Frontal cortex (tissue), 4 donors: ENCODE results near the gene ZFP36L1. TPM values are rescaled to one million over a fixed set of nuclear protein-coding genes. Genes with fewer than 3 reads are reported as not detected.

Source experiments
- DNase-seq, 2 donors: peaks; one replicate each; pipeline ENCODE4 v3.0.0; 2012; ENCODE audit warnings: low spot score in 2 of 2
- FAIRE-seq: peaks from 2 replicates; lab custom pipeline; 2012; peaks lifted over from hg19 to GRCh38; lab: Jason Lieb, UNC
- total RNA-seq: library from RNA; depleted of rRNA; stranded (reverse); fragments of >200 nt; gene quantifications from one replicate; pipeline ENCODE4 v1.2.3, GENCODE V29; 2014
- donor health status: control.
- donor health status: control.
- donor health status: control.

The ZFP36L1 gene
- total RNA-seq, 1 donor from 2014 or later: 4.1 TPM

DNA sequence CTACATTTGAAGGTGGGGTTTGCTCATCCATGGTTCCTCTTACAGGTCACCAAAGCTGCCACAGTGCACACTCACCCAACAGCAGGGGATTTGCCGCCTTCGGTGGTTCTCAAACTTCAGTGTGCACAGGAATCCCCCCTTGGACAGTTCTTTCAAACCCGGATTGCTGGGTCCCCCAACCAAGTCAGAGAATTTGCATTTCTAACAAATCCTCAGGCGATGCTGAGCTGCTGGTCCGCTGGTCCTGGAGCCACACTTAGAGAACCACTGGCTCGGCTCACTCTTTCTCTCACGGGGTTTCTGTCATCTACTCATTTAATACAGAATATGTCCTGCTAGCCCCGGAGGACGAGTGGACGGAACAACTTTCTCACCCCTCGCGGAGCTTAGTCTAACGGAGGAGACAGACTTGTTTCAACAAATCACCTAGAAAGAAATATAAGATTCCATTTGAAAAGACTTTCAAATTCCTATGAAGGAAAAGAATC lies 24.1 kb upstream of the ZFP36L1 start:
- no peak for FAIRE-seq
- no peak for DNase-seq

DNA sequence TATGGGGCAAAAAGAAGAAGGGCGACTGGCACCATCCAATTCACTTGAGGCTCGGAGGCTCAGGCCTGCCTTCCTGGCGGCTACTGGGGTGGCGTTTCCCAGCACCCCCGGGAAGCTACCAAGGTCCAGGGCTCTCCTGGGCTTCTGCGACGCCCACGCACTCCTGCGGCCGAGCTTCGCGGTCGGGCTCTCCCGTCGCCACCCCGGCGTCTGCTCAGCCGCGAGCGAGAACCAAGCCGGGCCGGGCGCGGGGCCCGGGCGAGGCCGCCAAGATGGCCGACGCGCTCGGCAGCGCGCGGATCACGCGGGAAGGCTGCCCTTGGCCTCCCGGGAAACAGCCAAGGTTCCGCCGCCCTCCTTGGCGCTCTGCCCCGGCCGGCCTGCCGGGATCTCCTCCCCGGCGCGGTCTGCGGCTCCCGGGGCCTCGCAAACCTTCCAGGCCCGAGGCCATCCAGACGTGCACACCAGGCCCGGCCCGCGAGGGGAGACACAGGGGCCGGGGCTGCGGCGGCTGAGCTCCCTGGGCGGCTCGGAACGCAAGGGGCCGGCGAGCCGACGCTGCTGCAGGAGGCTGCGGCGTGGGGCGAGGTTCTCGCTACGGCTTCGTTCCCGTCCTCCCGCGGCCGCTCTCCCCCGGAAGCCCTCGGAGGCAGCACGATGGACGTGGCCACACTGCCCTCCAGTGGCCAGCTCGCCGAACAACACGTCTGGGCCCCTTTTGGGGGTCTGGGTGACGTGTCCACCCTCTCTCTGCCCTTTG lies 23.5 kb upstream of the ZFP36L1 start:
- FAIRE-seq: no peak

DNA sequence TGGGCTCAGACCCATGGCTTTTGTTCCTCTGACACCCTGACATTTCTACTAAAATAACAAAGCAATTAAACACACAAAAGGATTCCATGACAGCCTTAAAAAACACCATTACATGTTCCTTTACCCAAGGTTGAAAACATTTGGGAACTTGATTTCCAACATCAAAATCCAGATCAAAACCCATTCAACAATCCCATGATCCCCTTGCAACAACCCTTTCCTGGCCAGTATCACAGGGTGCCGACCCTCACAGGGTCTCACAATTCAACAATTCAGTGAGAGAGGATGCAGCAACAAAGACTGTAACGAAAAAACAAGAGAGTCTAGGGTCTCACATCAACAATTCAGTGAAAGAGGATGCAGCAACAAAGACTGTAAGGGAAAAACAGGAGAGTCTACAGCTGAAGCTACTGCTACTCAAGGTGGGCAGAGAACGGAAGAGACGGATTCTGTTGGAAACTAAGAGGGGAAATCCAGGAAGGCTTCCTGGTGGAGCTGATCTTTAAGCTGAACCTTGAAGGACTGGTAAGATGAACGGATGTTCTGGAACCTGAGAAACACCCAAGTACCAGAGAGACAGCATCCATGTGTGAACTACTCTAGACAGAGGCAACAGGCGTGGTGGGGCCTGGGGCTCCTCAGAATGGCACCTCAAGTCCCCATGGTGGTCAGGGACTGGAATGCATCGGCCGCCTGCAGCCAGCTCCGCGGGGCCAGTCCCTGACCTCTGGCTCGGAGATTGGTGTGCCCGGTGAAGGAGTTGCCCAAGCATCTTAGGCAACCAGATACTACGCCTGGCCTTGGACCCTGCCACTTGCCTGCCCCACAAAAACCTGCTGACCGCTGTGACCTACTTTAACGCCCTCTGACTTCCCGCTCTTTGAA lies 22.7 kb upstream of the ZFP36L1 start:
- no peak for FAIRE-seq
- DNase-seq: no peak

More for the DNA sequence above, 23.5 kb upstream of the ZFP36L1 start:
- peak; percentile 88 to 95 for DNase-seq

DNA sequence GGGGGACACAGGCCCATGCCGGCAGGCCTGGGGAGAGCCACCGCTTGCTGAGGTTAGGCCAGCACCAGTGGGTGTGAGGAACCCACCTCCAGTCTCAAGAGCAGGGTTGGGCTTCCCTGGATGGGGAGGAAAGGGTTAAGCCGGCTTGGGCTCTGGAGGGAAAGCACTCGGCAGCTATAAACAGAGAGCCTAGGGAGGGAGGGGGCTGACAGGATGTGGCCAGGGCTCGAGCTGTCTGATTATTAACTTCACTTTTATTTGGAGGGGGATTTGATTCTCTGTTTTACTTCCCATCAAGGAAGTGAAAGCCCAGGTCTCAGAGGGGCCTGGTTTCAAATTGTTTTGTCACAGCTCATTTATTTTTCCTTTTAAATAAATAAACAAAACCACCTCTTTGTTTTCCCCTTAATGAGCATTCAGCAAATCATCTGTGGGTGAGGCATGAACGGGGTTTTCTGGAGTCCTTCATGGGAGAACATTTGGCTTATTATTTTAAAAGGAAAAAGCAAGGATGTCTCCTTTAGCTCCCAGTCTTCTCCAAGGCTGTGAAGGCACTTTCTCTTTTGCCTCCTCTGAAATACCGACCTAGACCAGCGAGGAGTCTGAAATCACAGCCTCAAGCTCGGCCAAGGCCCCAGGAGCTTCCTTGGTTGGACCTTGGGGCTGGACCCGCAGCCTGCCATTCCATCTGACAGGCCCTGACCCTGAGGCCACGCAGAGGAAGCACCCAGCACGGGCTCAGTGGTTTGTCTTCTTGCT lies 21.9 kb upstream of the ZFP36L1 start:
- FAIRE-seq (no peak), DNase-seq (no peak)

DNA sequence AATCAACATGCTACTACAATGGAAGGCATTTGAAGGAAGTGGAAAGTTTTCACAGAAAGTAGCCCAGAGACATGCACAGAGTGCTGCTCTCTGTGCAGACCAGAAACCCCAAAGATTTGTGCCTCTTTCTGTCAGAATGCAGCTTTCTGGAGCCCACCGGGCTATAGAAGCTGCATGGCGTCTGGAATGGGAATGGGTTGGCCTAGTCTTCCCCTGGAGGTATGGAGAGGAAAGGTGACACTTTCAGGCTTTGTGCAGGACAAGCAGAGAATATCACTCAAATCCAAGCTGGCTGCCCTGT lies 21.3 kb upstream of the ZFP36L1 start:
- DNase-seq: no peak
- no peak for FAIRE-seq

DNA sequence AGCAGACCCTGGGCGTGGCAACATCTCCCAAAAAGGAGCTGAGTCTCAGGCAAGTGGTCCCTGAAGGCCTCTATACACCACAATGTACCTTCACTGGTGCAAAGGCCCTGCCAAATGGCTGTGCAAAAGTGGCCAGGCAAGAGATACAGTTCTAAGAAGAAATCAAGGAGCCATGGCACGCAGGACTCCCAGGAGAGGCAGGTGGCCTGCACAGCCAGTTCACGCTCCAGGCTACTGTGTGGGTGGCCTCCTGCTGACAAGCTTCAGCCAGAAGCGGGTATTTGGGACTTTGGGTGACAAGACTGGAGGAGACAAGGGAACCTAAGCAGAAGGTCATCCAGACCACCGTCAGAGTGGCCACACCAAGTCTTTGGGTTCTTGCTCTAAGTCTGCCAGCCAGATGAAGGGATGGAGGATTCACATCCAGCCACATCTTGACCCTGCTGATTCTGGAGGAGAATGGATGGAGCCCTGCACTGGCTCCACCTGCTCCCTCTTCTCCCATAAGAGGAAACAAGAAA lies 20.5 kb upstream of the ZFP36L1 start:
- peak in 1 of 2 donors; percentile 4 for DNase-seq
- FAIRE-seq: no peak

DNA sequence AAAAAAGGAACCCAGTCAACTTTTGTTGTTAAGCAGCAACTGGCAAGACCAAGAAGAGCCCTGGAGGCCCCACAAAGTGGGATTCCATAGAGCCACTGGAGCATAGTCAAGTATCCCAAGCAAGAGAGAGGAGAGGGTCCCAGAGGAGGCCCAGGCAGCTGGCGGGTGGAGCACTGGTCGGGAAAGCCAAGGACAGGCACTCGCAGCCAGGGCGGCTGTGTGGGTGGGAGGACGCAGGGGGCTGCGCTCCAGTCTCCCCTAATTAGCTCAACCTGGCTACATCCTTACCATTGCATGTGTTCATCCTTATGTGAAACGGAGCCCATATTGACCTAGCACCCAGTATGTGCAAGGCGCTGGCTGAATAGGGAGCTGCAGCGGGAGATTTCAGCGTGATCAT lies 18.3 kb upstream of the ZFP36L1 start:
- DNase-seq (peak in 1 of 2 donors; percentile 1), FAIRE-seq (no peak)

DNA sequence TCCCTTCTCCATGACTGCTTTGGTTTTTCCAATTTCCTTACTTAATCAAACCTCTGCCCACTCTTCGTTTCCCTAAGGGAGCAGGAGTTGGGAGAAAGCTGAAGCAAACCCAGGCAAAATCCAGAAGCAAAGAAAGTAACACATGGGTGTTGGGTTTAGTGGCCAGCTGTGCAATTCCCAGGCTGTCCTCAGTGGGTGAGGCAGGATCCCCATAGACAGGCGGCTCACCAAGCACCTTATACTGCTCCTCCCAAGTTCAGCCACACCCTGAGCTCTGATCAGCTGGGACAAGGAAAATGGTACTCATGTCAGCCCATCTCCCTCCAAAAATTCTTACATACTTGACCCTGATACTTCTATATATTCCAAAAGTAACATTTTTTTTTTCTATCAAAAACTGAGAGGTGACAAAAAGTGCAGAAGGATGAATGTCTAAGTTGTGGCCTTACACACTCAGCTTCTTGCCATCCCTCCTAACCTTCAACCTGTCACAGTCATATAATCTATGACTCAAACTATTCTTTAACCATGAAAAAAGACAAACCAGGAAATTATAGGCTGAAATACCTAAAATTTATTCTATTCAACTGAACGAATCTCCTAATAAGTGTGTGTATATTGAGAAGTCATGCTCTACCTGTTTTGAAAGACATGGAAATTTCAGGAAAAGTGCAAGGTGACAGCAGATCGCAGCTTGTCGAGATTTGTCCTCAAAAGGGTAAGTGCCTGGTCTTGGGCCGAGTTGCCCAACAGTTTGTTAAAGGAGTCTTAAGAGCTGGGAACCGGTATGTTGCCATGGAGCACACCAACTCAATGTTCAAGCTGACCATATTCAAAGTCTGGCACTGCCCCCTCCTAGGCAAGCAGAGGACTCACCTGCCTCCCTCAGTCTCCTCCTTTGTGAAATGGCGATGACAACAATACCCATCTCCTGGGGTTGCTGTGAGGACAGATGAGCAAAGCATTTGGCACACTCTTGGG lies 17.6 kb upstream of the ZFP36L1 start:
- DNase-seq (no peak), FAIRE-seq (no peak)

DNA sequence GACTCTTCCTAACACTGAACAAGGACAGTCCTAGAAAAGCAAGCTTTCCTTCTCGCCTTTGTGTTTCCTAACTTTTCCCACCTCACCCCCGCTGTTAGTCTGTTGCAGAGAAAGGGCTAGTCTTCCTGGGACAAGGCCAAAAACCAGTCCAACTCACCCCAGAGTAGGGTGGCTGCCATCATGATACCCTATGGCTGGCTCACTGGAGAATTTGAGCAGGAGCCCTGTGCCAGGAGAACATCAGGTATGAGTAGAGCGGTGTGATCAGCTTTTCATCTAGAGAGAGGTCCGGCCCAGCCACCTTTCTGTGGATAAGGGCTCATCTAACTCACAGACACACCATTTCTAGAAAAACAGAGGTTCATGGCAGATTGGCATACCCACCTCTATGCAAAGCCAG lies 16.7 kb upstream of the ZFP36L1 start:
- DNase-seq: no peak
- no peak for FAIRE-seq

DNA sequence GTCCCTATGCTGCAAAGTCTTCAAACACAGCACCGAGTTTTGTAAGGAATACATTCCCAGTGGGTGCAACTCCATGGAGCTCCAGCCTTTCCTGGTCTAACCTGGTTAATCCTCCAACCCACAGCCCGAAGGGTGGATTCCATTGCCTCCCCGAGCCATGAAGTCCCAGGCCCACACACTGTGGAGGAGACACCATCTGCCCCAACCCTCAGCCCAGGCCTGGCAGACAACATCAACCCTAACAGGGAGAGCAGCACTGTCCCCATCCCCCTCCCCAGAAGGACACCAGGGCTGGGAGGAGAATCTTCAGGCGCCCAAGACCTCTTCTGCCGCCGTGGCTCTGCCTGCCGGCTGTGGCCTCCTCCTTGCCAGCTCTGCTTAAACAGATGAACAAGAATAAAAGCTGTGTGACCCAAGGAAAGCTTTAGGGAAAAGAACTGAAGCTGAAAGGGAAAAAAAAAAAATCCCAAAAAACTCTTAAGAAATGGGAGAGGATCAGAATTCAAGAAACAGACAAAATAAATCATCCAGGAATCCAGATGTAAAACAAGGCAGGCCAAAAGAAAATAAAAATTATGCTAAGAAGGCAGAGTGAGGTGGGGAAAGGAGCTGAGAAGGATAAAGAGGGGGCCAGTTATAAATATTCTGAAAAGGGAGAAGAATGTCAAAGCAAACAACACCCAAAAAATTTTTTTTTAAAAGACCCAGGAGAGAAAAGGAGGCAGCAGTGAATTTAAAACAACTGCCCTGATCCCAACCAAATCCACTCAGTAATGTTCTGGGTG lies 16.0 kb upstream of the ZFP36L1 start:
- no peak for DNase-seq
- FAIRE-seq: no peak

DNA sequence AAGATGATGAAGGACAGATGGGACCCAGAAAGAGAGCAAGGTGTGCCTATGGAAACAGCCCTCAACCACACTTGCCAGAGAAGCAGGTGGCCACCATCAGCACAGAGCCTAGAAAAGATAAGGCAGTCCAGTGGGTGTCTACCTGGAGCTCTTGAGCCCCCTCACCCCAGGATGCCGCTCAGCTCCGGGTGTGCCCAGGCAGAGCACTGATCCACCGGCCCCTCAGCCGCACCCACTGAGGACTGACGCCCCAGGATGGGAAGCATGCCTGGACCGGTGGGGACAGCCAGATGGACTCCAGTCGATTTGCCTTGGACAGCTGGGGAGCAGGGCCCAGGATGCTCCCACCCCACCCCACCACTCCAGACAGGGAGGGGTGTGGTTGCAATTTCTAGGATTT lies 15.1 kb upstream of the ZFP36L1 start:
- no peak for FAIRE-seq
- no peak for DNase-seq

DNA sequence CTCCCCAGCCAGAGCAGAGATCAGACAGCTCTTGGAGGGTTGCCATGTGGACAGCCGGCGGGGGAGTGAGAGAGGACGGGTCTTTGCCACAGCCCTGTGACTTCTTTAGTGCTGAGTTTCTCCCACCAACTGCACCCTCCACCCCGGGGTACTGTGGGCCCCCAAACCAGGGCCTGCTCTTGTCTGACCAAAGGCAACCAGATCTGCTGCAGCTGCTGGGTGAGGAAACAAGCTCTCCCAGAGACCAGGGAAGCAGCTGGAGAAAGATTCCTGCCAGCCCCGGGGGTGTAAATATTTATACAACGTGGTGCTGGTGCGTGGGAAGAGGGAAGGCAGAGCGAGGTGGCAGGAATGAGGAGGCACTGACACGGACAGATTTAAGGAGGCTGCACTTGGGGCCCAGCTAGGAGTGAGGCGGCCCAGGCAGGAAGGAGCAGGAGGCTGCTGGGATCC lies 14.3 kb upstream of the ZFP36L1 start:
- FAIRE-seq (no peak), DNase-seq (no peak)

DNA sequence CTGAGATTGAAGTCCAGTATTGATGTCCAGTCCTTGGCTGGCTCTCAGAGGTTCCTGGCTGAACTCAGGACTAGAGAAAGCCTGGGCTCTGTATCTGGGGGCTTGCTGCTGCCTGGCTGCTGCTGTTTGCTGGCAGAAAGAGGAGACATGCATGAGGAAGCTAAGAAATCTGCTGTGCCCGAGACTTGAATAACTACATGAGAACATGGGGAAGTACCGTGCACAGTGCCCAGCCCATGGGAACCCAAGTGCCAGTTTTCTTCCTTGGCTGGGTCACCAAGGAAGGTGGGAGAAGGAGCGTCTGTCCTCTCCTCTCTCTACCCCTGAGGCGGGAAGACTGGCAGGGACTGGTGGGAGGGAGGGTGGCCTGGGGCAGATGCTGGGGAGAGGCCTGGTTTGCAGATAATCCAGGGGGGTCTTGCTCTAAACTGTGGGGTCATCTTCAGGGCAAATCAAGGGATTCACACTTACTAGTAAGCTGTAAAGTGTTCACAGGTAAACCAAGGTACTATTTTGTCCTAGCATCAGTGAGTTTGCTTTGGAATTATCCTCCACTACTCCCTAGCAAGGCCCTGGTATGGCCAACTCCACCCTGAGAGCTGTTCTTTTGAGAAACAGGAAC lies 13.8 kb upstream of the ZFP36L1 start:
- FAIRE-seq: no peak
- DNase-seq: no peak

DNA sequence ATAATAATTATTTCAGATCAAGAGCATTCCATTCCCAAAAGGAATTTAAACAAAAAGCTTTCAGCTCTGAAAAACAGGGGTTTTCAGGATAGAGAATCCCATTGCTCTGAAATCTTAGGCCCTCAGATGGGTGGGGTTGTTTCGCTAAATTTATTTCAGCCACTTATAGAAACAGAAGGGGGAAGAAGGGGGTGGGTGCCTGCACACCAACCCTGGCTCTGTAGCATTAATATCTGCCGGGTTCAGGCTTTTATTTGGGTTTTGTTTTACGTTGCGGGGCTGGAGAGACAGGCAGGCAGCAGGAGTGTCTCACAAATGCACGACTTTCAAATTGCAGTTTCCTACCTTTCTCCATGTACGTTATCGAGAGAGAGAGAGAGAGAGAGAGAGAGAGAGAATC lies 12.5 kb upstream of the ZFP36L1 start:
- FAIRE-seq (no peak), DNase-seq (no peak)

DNA sequence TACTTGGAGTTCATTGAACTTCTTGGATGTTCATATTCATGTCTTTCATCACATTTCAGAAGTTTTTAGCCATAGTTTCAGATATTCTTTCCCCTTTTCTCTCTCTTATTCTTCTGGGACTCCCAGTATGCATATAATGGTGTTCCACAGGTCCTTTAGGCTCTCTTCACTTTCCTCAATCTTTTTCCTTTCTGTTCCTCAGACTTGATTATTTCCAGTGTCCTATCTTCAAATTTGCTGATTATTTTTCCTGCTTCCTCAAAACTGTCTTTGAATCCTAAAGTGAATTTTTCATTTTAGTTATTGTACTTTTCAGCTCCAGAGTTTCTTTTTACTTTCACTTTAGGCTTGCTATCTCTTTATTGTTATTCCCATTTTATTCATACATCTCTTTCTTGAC lies 8.8 kb upstream of the ZFP36L1 start:
- DNase-seq (no peak), FAIRE-seq (no peak)

DNA sequence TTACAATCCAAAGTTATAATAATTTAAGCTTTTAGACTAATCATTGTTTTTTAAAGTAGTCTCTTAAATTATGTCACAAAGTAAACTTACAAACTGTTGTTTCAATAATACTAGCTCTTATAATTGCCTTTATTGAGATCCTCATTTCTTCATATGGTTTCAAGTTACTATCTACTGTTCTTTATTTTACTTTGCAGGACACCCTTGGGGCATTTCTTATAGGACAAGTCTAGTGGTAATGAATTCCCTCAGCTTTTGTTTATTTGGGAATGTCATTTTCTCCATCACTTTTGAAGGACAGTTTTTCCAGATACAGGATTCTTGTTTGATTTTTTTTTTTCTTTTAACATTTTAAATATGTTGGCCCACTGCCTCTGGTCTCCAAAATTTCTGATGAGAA lies 8.1 kb upstream of the ZFP36L1 start:
- FAIRE-seq (no peak), DNase-seq (no peak)

DNA sequence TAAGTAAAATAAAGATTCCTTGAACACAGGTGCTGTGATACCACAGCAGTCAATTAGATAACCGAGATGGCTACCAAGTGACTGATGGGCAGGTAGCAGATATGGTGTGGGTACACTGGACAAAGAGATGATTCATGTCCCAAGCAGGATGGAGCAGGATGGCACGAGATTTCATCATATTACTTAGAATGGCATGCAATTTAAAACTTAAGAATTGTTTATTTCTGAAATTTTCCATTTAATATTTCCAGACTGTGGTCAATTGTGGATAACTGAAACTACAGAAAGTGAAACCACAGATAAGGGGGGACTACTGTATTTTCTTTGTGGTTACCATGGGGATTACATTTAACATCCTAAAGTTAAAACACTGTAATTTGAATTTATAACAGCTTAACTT lies 7.5 kb upstream of the ZFP36L1 start:
- no peak for FAIRE-seq
- DNase-seq: no peak

DNA sequence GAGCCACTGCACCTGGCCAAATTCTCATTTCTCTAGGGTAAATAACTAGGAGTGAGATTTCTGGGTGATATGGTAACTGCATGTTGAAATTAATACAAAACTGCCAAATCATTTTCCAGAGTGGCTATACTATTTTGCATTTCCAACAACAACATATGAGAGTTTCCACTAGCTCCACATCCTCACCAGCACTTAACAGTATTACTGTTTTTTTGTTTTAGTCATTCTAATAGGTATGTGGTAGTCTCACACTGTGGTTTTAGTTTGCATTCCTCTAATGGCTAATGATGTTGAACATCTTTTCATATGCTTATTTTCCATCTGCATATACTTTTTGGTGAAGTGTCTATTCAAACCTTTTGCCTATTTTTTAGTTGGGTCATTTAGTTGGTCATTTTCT lies 5.8 kb upstream of the ZFP36L1 start:
- FAIRE-seq (no peak), DNase-seq (no peak)
